HG03135 (cell line): ENCODE data around the gene CACNA1D.

ENCODE experiments used
- ATAC-seq: cut with Tn5 transposase; IDR thresholded peaks from one replicate; pipeline ENCODE4 v1.9.1; 2021; ENCODE audit warnings: mild to moderate bottlenecking, moderate library complexity; ENCODE audit not compliant: unreplicated experiment

CACNA1D gene

GRCh38 chr3:53818221-53819162, 324.1 kb downstream of the CACNA1D start:
- ATAC-seq: no peak

GRCh38 chr3:53819163-53819868, 324.9 kb downstream of the CACNA1D start:
- ATAC-seq: no peak

- ATAC-seq: no peak
Observed at GRCh38 chr3:53820084-53820483, 325.7 kb downstream of the CACNA1D start.

- no peak for ATAC-seq
Observed at GRCh38 chr3:53820756-53821580, 326.6 kb downstream of the CACNA1D start.

- ATAC-seq: no peak
Observed at GRCh38 chr3:53821631-53822121, 327.3 kb downstream of the CACNA1D start.

GRCh38 chr3:53822331-53822741, 327.9 kb downstream of the CACNA1D start:
- no peak for ATAC-seq

GRCh38 chr3:53823026-53823955, 328.9 kb downstream of the CACNA1D start:
- no peak for ATAC-seq

GRCh38 chr3:53823956-53824657, 329.7 kb downstream of the CACNA1D start:
- ATAC-seq: no peak

GRCh38 chr3:53824795-53825194, 330.4 kb downstream of the CACNA1D start:
- ATAC-seq: no peak

GRCh38 chr3:53826048-53826447, 331.6 kb downstream of the CACNA1D start:
- no peak for ATAC-seq

GRCh38 chr3:53828581-53828980, 334.2 kb downstream of the CACNA1D start:
- no peak for ATAC-seq

GRCh38 chr3:53829605-53830004, 335.2 kb downstream of the CACNA1D start:
- no peak for ATAC-seq

- ATAC-seq: no peak
Observed at GRCh38 chr3:53830944-53831343, 336.5 kb downstream of the CACNA1D start.

- no peak for ATAC-seq
Observed at GRCh38 chr3:53833053-53833645, 338.7 kb downstream of the CACNA1D start.

- ATAC-seq: no peak
Observed at GRCh38 chr3:53833700-53834099, 339.3 kb downstream of the CACNA1D start.

- ATAC-seq: no peak
Observed at GRCh38 chr3:53834429-53835095, 340.2 kb downstream of the CACNA1D start.

GRCh38 chr3:53835257-53835656, 340.8 kb downstream of the CACNA1D start:
- ATAC-seq: no peak
